Erythroblast (primary cell): ENCODE data around the gene AGBL2.
"Not testable (repeated sequence)": the region's sequence is repeated elsewhere in the genome, so short reads cannot be mapped to it uniquely, and the experiment has no call there.

Source experiments
- DNase-seq, 2 experiments: peaks; one replicate each; lab custom pipeline; 2025; lab: John Stamatoyannopoulos, UW
- GATA1 ChIP-seq: IDR thresholded peaks from 2 replicates; pipeline ENCODE4 v1.6.1; 2011; ENCODE audit warnings: low read depth, mild to moderate bottlenecking, control low read depth, low read length, moderate library complexity
- POLR2A ChIP-seq: IDR thresholded peaks from 2 replicates; pipeline ENCODE4 v1.6.1; 2011; ENCODE audit warnings: mild to moderate bottlenecking, low read length

The AGBL2 gene

GRCh38 chr11:47661245-47661644 lies 53.9 kb downstream of the AGBL2 start:
- TF ChIP-seq GATA1 (no peak), POLR2A (no peak)
- no peak for DNase-seq

GRCh38 chr11:47659276-47659675 lies 55.9 kb downstream of the AGBL2 start:
- TF ChIP-seq GATA1 (no peak), POLR2A (no peak)
- no peak for DNase-seq

GRCh38 chr11:47656260-47656885 lies 58.8 kb downstream of the AGBL2 start:
- no peak for DNase-seq
- no peak for TF ChIP-seq POLR2A
- TF ChIP-seq GATA1, result no peak

- TF ChIP-seq GATA1 (no peak), POLR2A (no peak)
- DNase-seq, result no peak
Measured at GRCh38 chr11:47651818-47652469, 63.2 kb downstream of the AGBL2 start.

GRCh38 chr11:47649276-47649675 lies 65.9 kb downstream of the AGBL2 start:
- no peak for DNase-seq
- no peak for TF ChIP-seq POLR2A
- no peak for TF ChIP-seq GATA1

- DNase-seq, result no peak
- TF ChIP-seq POLR2A (no peak), GATA1 (no peak)
Measured at GRCh38 chr11:47646019-47646418, 69.2 kb downstream of the AGBL2 start.

GRCh38 chr11:47645500-47645899 lies 69.7 kb downstream of the AGBL2 start:
- DNase-seq, result no peak

GRCh38 chr11:47642099-47642855 lies 72.9 kb downstream of the AGBL2 start, which contains the start of gene MTCH2:
Gene MTCH2, minus strand, starts transcription at chr11:47642559. Its CDS starts 94 bp downstream, at chr11:47642465.
- peak; percentile 98 to 99 for DNase-seq
- TF ChIP-seq POLR2A, result peak; percentile 88
- no peak for TF ChIP-seq GATA1

More at GRCh38 chr11:47645500-47645899, 69.7 kb downstream of the AGBL2 start:
- no peak for TF ChIP-seq POLR2A

- TF ChIP-seq POLR2A, result no peak
- TF ChIP-seq GATA1, result no peak
- peak; percentile 40 to 46 for DNase-seq
Measured at GRCh38 chr11:47641600-47642098, 73.5 kb downstream of the AGBL2 start.

- DNase-seq, result not testable (repeated sequence)
Measured at GRCh38 chr11:47640506-47640905, 74.7 kb downstream of the AGBL2 start.

- not testable (repeated sequence) for DNase-seq
Measured at GRCh38 chr11:47636331-47636730, 78.8 kb downstream of the AGBL2 start.

GRCh38 chr11:47631473-47631872 lies 83.7 kb downstream of the AGBL2 start:
- DNase-seq, result no peak
- TF ChIP-seq POLR2A (no peak), GATA1 (no peak)

GRCh38 chr11:47628026-47628425 lies 87.1 kb downstream of the AGBL2 start:
- DNase-seq, result peak in 1 of 2 experiments; percentile 11
- TF ChIP-seq POLR2A (no peak), GATA1 (no peak)

GRCh38 chr11:47626234-47626633 lies 88.9 kb downstream of the AGBL2 start:
- no peak for DNase-seq
- TF ChIP-seq POLR2A, result no peak
- TF ChIP-seq GATA1, result no peak

- no peak for TF ChIP-seq POLR2A
- TF ChIP-seq GATA1, result no peak
- no peak for DNase-seq
Measured at GRCh38 chr11:47620836-47621378, 94.3 kb downstream of the AGBL2 start.
